GM06990 (cell line): ENCODE measurements around the gene PLA2G4F.
A peak's percentile ranks its signal among the peaks of the same experiment; 100 is the strongest.

Experiments used
- DNase-seq: peaks from one replicate; pipeline ENCODE4 v3.0.0-alpha.2; 2011; ENCODE audit not compliant: insufficient read length; ENCODE audit errors: extremely low read depth
- H3K27me3 ChIP-seq: replicated peaks from 2 replicates; pipeline ENCODE4 v1.6.0; 2011; ENCODE audit warnings: low read length; ENCODE audit not compliant: control insufficient read depth, insufficient read depth
- H3K36me3 ChIP-seq: 2 replicates; pipeline ENCODE4 v1.5.1; 2011; ENCODE audit warnings: low read length; ENCODE audit not compliant: control insufficient read depth, insufficient read depth
- H3K4me3 ChIP-seq: replicated peaks from 2 replicates; pipeline ENCODE4 v1.5.1; 2011; ENCODE audit warnings: low read depth, mild to moderate bottlenecking, control low read depth, low read length
- TF ChIP-seq, protein P1 (sequence below): IDR thresholded peaks from 2 replicates; pipeline ENCODE4 v1.5.1; 2011; ENCODE audit warnings: low read length, control low read depth, mild to moderate bottlenecking, inconsistent platforms; ENCODE audit not compliant: insufficient read depth, poor library complexity, severe bottlenecking

Gene PLA2G4F

DNA sequence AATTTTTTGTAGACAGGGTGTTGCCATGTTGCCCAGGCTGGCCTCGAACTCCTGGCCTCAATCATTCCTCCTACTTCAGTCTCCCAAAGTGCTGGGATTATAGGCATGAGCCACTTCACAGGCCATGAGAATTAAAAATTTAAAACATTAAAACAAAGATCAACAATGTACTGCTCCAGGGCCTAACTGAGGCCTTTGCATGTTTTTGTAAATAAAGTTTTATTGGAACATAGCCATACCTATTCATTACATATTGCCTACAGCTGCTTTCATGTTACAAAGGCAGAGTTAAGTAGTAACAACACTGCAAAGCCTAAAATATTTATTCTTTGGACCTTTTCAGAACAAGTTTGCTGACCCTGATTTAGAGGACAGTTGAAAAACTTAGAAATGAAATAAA lies 42.1 kb upstream of the PLA2G4F start:
- H3K4me3 ChIP-seq: no peak overlapping the region
- TF ChIP-seq, protein P1, sequence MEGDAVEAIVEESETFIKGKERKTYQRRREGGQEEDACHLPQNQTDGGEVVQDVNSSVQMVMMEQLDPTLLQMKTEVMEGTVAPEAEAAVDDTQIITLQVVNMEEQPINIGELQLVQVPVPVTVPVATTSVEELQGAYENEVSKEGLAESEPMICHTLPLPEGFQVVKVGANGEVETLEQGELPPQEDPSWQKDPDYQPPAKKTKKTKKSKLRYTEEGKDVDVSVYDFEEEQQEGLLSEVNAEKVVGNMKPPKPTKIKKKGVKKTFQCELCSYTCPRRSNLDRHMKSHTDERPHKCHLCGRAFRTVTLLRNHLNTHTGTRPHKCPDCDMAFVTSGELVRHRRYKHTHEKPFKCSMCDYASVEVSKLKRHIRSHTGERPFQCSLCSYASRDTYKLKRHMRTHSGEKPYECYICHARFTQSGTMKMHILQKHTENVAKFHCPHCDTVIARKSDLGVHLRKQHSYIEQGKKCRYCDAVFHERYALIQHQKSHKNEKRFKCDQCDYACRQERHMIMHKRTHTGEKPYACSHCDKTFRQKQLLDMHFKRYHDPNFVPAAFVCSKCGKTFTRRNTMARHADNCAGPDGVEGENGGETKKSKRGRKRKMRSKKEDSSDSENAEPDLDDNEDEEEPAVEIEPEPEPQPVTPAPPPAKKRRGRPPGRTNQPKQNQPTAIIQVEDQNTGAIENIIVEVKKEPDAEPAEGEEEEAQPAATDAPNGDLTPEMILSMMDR: no peak
- peaks cover 4% of the 10 kb centered on the region for H3K36me3 ChIP-seq
- DNase-seq: no peak
- H3K27me3 ChIP-seq: no peaks in the 10 kb centered on the region

DNA sequence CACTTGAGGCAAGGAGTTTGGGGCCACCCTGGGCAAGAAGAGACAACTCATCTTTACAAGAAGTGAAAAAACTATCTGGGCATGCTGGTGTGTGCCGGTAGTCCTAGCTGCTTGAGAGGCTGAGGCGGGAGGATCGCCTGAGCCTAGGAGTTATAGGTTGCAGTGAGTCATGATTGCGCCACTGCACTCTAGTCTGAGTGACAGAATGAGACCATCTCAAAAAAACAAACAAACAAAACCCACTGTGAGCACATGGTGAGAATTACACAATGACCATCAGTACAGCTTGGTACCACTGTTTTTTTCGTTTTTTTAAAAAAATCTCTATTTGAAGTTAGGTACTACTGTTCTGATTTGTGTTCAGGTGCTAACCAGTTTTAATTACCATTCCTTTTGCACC lies 38.1 kb upstream of the PLA2G4F start:
- H3K36me3 ChIP-seq: peaks cover 4% of the 10 kb centered on the region
- no peak for DNase-seq
- no peaks in the 10 kb centered on the region for H3K27me3 ChIP-seq
- TF ChIP-seq, protein P1: no peak
- no peak overlapping the region for H3K4me3 ChIP-seq

DNA sequence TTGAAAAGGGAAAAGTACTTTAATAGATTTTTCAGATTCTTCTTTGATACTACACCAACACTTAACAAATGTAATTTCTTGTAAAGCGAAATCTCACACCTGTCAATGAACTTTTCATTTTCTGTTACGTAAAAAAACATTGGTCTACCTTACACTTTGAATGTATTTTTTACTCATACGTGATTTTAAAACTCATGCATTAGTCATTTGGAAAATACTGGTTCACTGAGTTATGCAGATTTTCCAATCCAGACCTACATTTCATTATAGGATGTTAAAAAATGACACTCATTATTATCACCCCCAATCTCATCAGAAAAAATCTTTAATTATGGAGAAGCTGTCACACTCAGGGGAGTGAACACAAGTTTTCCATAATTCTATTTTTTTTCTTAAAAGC lies 36.9 kb upstream of the PLA2G4F start:
- peak; percentile 17 for DNase-seq
- TF ChIP-seq, protein P1: no peak
- Histone ChIP-seq H3K27me3 (no peaks in the 10 kb centered on the region), H3K4me3 (no peak overlapping the region), H3K36me3 (peaks cover 3% of the 10 kb centered on the region)

DNA sequence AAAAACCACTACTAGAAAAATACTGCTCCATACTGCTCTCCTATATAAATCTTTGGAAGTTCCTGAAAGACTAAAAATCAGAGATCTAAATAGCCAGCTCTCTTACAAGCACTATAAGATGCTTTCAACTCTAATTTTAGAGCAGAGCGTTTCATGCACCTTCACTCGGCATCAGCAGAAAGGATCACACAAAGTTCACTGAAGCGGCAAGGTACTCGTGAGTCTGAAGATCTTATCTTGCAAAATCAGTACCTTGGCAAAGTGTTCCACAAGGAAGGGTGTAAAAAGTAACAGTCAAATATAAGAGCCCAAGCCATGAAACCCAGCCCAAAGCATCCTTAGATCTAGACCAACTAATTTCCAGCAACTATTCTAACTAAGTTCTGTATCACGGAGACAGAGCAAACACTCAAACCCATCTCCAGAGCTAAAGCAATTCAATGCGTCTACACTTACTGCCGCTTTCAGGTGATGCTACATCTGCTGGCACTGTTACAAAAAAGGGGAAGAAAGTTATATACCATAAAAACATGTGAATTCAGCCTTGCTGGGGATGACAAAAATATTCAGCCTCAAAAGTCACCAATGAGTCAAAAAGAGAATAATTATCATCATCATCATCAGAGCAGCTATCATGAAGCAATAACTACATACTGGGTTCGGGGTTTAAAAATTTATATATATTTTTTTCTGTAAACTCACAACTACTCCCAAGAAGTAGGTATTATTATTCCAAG lies 35.3 kb upstream of the PLA2G4F start:
- no peak overlapping the region; the same call in 1 of the 2 replicates for H3K4me3 ChIP-seq
- peaks cover 6% of the 10 kb centered on the region for H3K36me3 ChIP-seq
- DNase-seq: peak; percentile 57
- no peaks in the 10 kb centered on the region for H3K27me3 ChIP-seq
- TF ChIP-seq, protein P1: no peak

DNA sequence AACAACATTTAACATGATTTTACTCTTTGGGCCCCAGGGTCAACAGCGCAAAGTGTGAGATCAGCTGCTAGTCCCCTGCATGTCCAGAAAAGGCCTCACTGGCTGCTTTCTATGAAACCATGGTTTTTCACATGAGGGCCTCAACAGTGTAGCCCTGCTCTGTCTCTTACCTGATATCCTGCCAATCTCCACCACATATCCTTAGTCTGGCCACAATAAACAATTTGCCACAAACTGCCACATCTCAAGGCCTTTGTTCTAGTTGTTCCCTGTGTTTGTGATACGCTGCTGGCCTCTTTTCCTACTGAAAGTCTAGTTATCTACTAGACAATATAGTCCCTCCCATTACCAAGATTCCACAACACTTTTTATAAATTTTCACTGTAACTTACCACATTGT lies 33.9 kb upstream of the PLA2G4F start:
- TF ChIP-seq, protein P1: no peak
- Histone ChIP-seq H3K4me3 (no peak overlapping the region), H3K36me3 (peaks cover 6% of the 10 kb centered on the region), H3K27me3 (no peaks in the 10 kb centered on the region)
- DNase-seq: no peak
